Bronchial epithelial cell (primary cell): ENCODE data around the gene PAX9. TPM values are rescaled to one million over a fixed set of nuclear protein-coding genes. Genes with fewer than 3 reads are reported as not detected.

Source experiments
- DNase-seq: peaks from one replicate; pipeline ENCODE4 v3.0.0-alpha.2; 2010; ENCODE audit warnings: low read depth
- FAIRE-seq: peaks from 2 replicates; lab custom pipeline; 2011; peaks lifted over from hg19 to GRCh38; lab: Jason Lieb, UNC
- H3K27me3 ChIP-seq: 2 replicates; pipeline ENCODE4 v1.5.1; 2011; ENCODE audit warnings: low read length; ENCODE audit not compliant: control insufficient read depth, insufficient read depth
- H3K36me3 ChIP-seq: 2 replicates; pipeline ENCODE4 v1.5.1; 2011; ENCODE audit warnings: low read length; ENCODE audit not compliant: control insufficient read depth, insufficient read depth
- H3K4me3 ChIP-seq: 2 replicates; pipeline ENCODE4 v1.5.1; 2011; ENCODE audit warnings: mild to moderate bottlenecking, low read depth, low read length, control low read depth
- CTCF ChIP-seq: IDR thresholded peaks from 2 replicates; pipeline ENCODE4 v1.5.1; 2011; ENCODE audit warnings: mild to moderate bottlenecking, moderate library complexity, low read length, control low read depth, inconsistent platforms; ENCODE audit not compliant: insufficient read depth, severe bottlenecking
- total RNA-seq: library from RNA; depleted of rRNA; stranded (reverse); fragments of >200 nt; gene quantifications from 2 replicates; pipeline ENCODE4 v1.2.1, GENCODE V29; 2014

PAX9 gene
- total RNA-seq, 1 donor from 2014 or later = 9.7 TPM

GRCh38 chr14:36666416-36667206 is 5.0 kb downstream of the PAX9 start:
- TF ChIP-seq CTCF = no peak
- Histone ChIP-seq H3K36me3 (peaks cover 20% of the 10 kb centered on the region), H3K4me3 (no peak overlapping the region), H3K27me3 (no peaks in the 10 kb centered on the region)
- DNase-seq = no peak
- FAIRE-seq = no peak

GRCh38 chr14:36667679-36668078 is 6.0 kb downstream of the PAX9 start:
- H3K4me3 ChIP-seq = no peak overlapping the region
- no peak for TF ChIP-seq CTCF
- no peaks in the 10 kb centered on the region for H3K27me3 ChIP-seq
- DNase-seq = no peak
- no peak for FAIRE-seq
- H3K36me3 ChIP-seq = peaks cover 20% of the 10 kb centered on the region

GRCh38 chr14:36671149-36671548 is 9.5 kb downstream of the PAX9 start:
- H3K27me3 ChIP-seq = no peaks in the 10 kb centered on the region
- H3K36me3 ChIP-seq = peaks cover 13% of the 10 kb centered on the region
- no peak overlapping the region for H3K4me3 ChIP-seq
- TF ChIP-seq CTCF = no peak
- DNase-seq (no peak), FAIRE-seq (no peak)

- DNase-seq (no peak), FAIRE-seq (no peak)
- no peak for TF ChIP-seq CTCF
- no peaks in the 10 kb centered on the region for H3K27me3 ChIP-seq
- H3K4me3 ChIP-seq = no peak overlapping the region
- H3K36me3 ChIP-seq = peaks cover 7% of the 10 kb centered on the region
These were observed 10.4 kb downstream of the PAX9 start for GRCh38 chr14:36672095-36672494.

- TF ChIP-seq CTCF = no peak
- Histone ChIP-seq H3K27me3 (no peaks in the 10 kb centered on the region), H3K4me3 (no peak overlapping the region), H3K36me3 (peaks cover 7% of the 10 kb centered on the region)
- FAIRE-seq (no peak), DNase-seq (no peak)
These were observed 13.0 kb downstream of the PAX9 start for GRCh38 chr14:36674659-36675058.
